Endodermal cell (in vitro differentiated cells): ENCODE data around the gene CCS. TPM values are rescaled to one million over a fixed set of nuclear protein-coding genes. Genes with fewer than 3 reads are reported as not detected.

Experiments
- DNase-seq: peaks from one replicate; pipeline ENCODE4 v3.0.0-alpha.2; 2017
- H3K27ac ChIP-seq: 2 replicates; pipeline ENCODE4 v1.5.1; 2013; ENCODE audit warnings: mild to moderate bottlenecking, low read depth, low read length, moderate library complexity
- H3K27me3 ChIP-seq: 2 replicates; pipeline ENCODE4 v1.6.1; 2013; ENCODE audit warnings: mild to moderate bottlenecking, low read length, moderate library complexity; ENCODE audit not compliant: insufficient read depth, control insufficient read depth, poor library complexity, severe bottlenecking
- H3K36me3 ChIP-seq: 2 replicates; pipeline ENCODE4 v1.7.0; 2013; ENCODE audit warnings: mild to moderate bottlenecking, low read length, moderate library complexity; ENCODE audit not compliant: control insufficient read depth, insufficient read depth
- H3K4me1 ChIP-seq: one replicate; pipeline ENCODE4 v1.7.0; 2013; ENCODE audit warnings: low read length; ENCODE audit not compliant: control insufficient read depth, insufficient read depth
- H3K4me3 ChIP-seq: 2 replicates; pipeline ENCODE4 v1.5.1; 2013; ENCODE audit warnings: mild to moderate bottlenecking, low read length, moderate library complexity
- H3K9ac ChIP-seq: 2 replicates; pipeline ENCODE4 v1.6.1; 2013; ENCODE audit warnings: mild to moderate bottlenecking, low read length, moderate library complexity; ENCODE audit not compliant: poor library complexity, severe bottlenecking; ENCODE audit errors: extremely low read depth
- H3K9me3 ChIP-seq: 2 replicates; pipeline ENCODE4 v1.6.1; 2013; ENCODE audit warnings: mild to moderate bottlenecking, low read length, moderate library complexity; ENCODE audit not compliant: control insufficient read depth
- H3K27ac Mint-ChIP-seq: 2 replicates; pipeline ENCODE4 v1.8.0; 2020; ENCODE audit warnings: mixed read lengths
- H3K27me3 Mint-ChIP-seq: 2 replicates; pipeline ENCODE4 v1.8.0; 2021; ENCODE audit warnings: mild to moderate bottlenecking, mixed read lengths; ENCODE audit not compliant: insufficient read depth
- H3K36me3 Mint-ChIP-seq: 2 replicates; pipeline ENCODE4 v1.8.0; 2020; ENCODE audit warnings: low read depth, mixed read lengths
- H3K4me1 Mint-ChIP-seq: 2 replicates; pipeline ENCODE4 v1.8.0; 2020; ENCODE audit warnings: mixed read lengths
- H3K4me3 Mint-ChIP-seq: 2 replicates; pipeline ENCODE4 v1.8.0; 2020; ENCODE audit warnings: mild to moderate bottlenecking, moderate library complexity, mixed read lengths
- H3K9me3 Mint-ChIP-seq: 2 replicates; pipeline ENCODE4 v1.8.0; 2020; ENCODE audit warnings: mild to moderate bottlenecking, mixed read lengths
- WGBS, 2 experiments: methylation state at CpG; one replicate each; pipeline versions ENCODE4 v1.1.5 to v1.1.7; 2013; ENCODE audit warnings: missing lambda C conversion rate in 2 of 2, mixed read lengths in 1 of 2; ENCODE audit not compliant: insufficient coverage in 1 of 2, insufficient read length in 1 of 2; 5-methylcytosine and 5-hydroxymethylcytosine counted together
- total RNA-seq, 2 donors: library from RNA; stranded (reverse); fragmentation: NEBNext Ultra II Directional in 1 of 2; extraction: Animal tissue kit (Norgen Biotek cat#: 25700) in 1 of 2; gene quantifications; 2 replicates in 1 of 2; 3 replicates in 1 of 2; pipeline ENCODE4 v1.2.1, GENCODE V29; 2021
- TF ChIP-seq, protein P1 (sequence below): fragments of 200-600 bp; sonication (generic); conservative IDR thresholded peaks from 2 replicates; pipeline ENCODE4 v1.5.0; 2021; ENCODE audit warnings: antibody characterized with exemption, mild to moderate bottlenecking

The CCS gene
- total RNA-seq, 2 donors from 2014 or later, result 62.9 to 64.7 TPM

DNA sequence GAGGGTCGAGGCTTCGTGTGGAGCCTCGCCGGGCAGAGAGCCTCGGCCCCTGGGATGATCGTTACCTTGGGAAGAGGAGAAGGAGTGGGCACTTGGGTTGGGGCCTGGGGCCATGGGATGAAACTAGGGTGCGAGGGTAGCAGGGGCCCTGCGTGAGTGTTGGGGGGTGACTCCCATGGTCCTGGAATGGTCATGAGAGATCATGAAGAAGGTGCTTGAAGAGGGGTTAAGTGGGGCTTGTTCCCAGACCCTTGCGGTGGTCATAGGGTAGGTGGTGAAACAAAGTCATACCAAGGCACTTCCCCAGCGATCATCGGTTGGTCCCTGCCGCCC lies 284 bp downstream of the CCS start:
- 28 to 45% methylated on average over 9 to 12 of the region's 12 CpGs for WGBS, 2 experiments
- H3K4me1 Mint-ChIP-seq, result peaks cover 10% of the 10 kb centered on the region
- Histone ChIP-seq H3K27me3 (no peaks in the 10 kb centered on the region), H3K4me3 (peak overlapping the region; percentile 94), H3K27ac (peak overlapping the region; percentile 71), H3K4me1 (no peaks in the 10 kb centered on the region), H3K9ac (peak overlapping the region; percentile 67), H3K9me3 (peaks cover 26% of the 10 kb centered on the region), H3K36me3 (peaks cover 5% of the 10 kb centered on the region)
- DNase-seq, result no peak
- H3K36me3 Mint-ChIP-seq, result peaks cover 16% of the 10 kb centered on the region
- TF ChIP-seq, protein P1, sequence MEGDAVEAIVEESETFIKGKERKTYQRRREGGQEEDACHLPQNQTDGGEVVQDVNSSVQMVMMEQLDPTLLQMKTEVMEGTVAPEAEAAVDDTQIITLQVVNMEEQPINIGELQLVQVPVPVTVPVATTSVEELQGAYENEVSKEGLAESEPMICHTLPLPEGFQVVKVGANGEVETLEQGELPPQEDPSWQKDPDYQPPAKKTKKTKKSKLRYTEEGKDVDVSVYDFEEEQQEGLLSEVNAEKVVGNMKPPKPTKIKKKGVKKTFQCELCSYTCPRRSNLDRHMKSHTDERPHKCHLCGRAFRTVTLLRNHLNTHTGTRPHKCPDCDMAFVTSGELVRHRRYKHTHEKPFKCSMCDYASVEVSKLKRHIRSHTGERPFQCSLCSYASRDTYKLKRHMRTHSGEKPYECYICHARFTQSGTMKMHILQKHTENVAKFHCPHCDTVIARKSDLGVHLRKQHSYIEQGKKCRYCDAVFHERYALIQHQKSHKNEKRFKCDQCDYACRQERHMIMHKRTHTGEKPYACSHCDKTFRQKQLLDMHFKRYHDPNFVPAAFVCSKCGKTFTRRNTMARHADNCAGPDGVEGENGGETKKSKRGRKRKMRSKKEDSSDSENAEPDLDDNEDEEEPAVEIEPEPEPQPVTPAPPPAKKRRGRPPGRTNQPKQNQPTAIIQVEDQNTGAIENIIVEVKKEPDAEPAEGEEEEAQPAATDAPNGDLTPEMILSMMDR, result no peak
- H3K27me3 Mint-ChIP-seq, result peaks cover 25% of the 10 kb centered on the region
- peak overlapping the region; percentile 98 for H3K27ac Mint-ChIP-seq
- peak overlapping the region; percentile 88 for H3K4me3 Mint-ChIP-seq
- peaks cover 31% of the 10 kb centered on the region for H3K9me3 Mint-ChIP-seq

DNA sequence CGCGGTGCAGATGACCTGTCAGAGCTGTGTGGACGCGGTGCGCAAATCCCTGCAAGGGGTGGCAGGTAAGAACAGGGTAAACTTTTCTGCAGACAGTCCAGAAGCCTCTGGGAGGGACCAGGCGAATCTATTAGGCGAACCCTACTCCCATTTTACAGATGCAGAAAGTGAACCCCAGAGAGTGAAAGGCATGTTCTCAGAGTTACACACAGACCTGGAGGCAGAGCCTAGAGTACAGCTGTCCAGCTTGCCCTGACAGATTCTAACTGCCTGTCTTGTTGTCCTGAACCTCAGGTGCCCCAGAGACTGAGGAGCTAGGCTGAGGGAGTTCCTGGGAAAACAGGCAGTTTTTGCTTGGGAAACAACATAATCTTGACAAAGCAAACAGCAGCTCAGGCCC lies 665 bp downstream of the CCS start:
- Histone ChIP-seq H3K27ac (no peak overlapping the region), H3K4me3 (peak overlapping the region; percentile 94), H3K4me1 (no peaks in the 10 kb centered on the region), H3K36me3 (peaks cover 5% of the 10 kb centered on the region), H3K9ac (peak overlapping the region; percentile 67), H3K9me3 (peaks cover 26% of the 10 kb centered on the region), H3K27me3 (no peaks in the 10 kb centered on the region)
- Mint-ChIP-seq H3K9me3 (peaks cover 31% of the 10 kb centered on the region), H3K4me1 (peaks cover 10% of the 10 kb centered on the region), H3K27ac (peak overlapping the region; percentile 98), H3K4me3 (peak overlapping the region; percentile 88), H3K27me3 (peaks cover 25% of the 10 kb centered on the region), H3K36me3 (peaks cover 16% of the 10 kb centered on the region)
- WGBS, 2 experiments, result 75 to 86% methylated on average over 7 of the region's 7 CpGs
- DNase-seq, result no peak
- TF ChIP-seq, protein P1, result no peak

DNA sequence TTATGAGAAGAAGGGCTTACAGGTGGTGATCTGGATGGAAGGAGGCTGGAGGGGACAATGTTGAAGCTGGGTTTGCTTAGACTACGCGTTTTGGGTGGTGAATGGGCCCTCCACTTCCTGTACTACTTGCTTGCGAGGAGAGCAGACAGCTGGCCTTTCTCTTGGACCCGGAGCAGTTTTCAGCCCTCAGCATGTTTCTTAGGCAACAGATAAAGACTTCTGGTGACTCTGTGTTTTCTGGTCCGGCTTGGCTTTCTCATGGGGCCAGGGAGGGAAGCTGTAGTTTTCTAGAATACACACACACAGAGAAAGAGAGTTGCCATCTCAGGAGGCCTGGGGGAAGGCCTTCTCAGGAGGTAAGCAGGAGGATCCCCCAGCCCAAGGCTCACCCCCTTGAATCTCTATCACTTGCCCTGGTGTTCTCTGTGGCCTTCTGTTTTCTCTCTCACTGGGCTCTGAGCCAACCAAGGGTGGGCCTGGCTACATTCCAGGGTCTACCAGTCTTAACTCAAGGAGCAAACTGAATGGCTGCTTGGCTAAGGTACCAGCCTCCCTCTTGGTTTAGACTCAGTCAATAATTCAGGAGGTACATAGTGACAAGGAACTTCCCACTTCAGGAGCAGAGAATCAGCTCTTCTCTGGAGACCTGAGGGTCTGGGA lies 2.4 kb downstream of the CCS start:
- H3K27ac ChIP-seq, result no peak overlapping the region
- peaks cover 29% of the 10 kb centered on the region for H3K36me3 Mint-ChIP-seq
- DNase-seq, result no peak
- peaks cover 20% of the 10 kb centered on the region for H3K9me3 ChIP-seq
- peaks cover 23% of the 10 kb centered on the region for H3K9me3 Mint-ChIP-seq
- no peaks in the 10 kb centered on the region for H3K27me3 ChIP-seq
- TF ChIP-seq, protein P1, result no peak
- peak overlapping the region; percentile 45 for H3K4me3 ChIP-seq
- H3K9ac ChIP-seq, result no peak overlapping the region
- no peak overlapping the region for H3K27ac Mint-ChIP-seq
- H3K36me3 ChIP-seq, result peaks cover 10% of the 10 kb centered on the region
- no peaks in the 10 kb centered on the region for H3K4me1 ChIP-seq
- no peak overlapping the region for H3K4me3 Mint-ChIP-seq
- peaks cover 21% of the 10 kb centered on the region for H3K27me3 Mint-ChIP-seq
- peaks cover 10% of the 10 kb centered on the region for H3K4me1 Mint-ChIP-seq
- 92 to 94% methylated on average over 4 to 5 of the region's 5 CpGs for WGBS, 2 experiments
